Activated CD8-positive, alpha-beta memory T cell treated with anti-CD3 and anti-CD28 coated beads, Interleukin-2, amount 50 U/mL, for 1 hour (primary cell): ENCODE data around the gene PNLIPRP2.

Experiments
- DNase-seq: peaks from one replicate; pipeline ENCODE4 v3.0.0-alpha.2; 2020; ENCODE audit errors: extremely low read depth

The PNLIPRP2 gene

GRCh38 chr10:116654816-116655215, 34.1 kb downstream of the PNLIPRP2 start:
- DNase-seq: no peak

- DNase-seq: no peak
Observed at GRCh38 chr10:116655568-116655967, 34.8 kb downstream of the PNLIPRP2 start.

- DNase-seq: no peak
Observed at GRCh38 chr10:116656044-116656443, 35.3 kb downstream of the PNLIPRP2 start.

- no peak for DNase-seq
Observed at GRCh38 chr10:116657863-116658551, 37.3 kb downstream of the PNLIPRP2 start.

GRCh38 chr10:116659049-116659670, 38.4 kb downstream of the PNLIPRP2 start:
- no peak for DNase-seq

GRCh38 chr10:116660860-116661259, 40.1 kb downstream of the PNLIPRP2 start:
- DNase-seq: no peak

GRCh38 chr10:116663342-116663741, 42.6 kb downstream of the PNLIPRP2 start:
- no peak for DNase-seq

- no peak for DNase-seq
Observed at GRCh38 chr10:116664631-116665030, 43.9 kb downstream of the PNLIPRP2 start.

- no peak for DNase-seq
Observed at GRCh38 chr10:116665541-116666125, 44.9 kb downstream of the PNLIPRP2 start.

GRCh38 chr10:116667484-116667883, 46.7 kb downstream of the PNLIPRP2 start:
- no peak for DNase-seq

- DNase-seq: no peak
Observed at GRCh38 chr10:116668018-116668417, 47.3 kb downstream of the PNLIPRP2 start.

GRCh38 chr10:116668446-116668845, 47.7 kb downstream of the PNLIPRP2 start:
- DNase-seq: no peak

- DNase-seq: no peak
Observed at GRCh38 chr10:116669080-116669479, 48.3 kb downstream of the PNLIPRP2 start.

- no peak for DNase-seq
Observed at GRCh38 chr10:116669832-116670644, 49.3 kb downstream of the PNLIPRP2 start.

GRCh38 chr10:116670706-116671105, 50.0 kb downstream of the PNLIPRP2 start:
- no peak for DNase-seq

GRCh38 chr10:116671274-116671926, 50.6 kb downstream of the PNLIPRP2 start:
- no peak for DNase-seq

GRCh38 chr10:116672891-116673290, 52.1 kb downstream of the PNLIPRP2 start:
- DNase-seq: no peak

- no peak for DNase-seq
Observed at GRCh38 chr10:116673866-116674265, 53.1 kb downstream of the PNLIPRP2 start.

GRCh38 chr10:116674901-116675423, 54.2 kb downstream of the PNLIPRP2 start:
- no peak for DNase-seq

GRCh38 chr10:116676118-116676517, 55.4 kb downstream of the PNLIPRP2 start:
- DNase-seq: no peak

GRCh38 chr10:116676633-116677032, 55.9 kb downstream of the PNLIPRP2 start:
- no peak for DNase-seq

GRCh38 chr10:116679351-116679750, 58.6 kb downstream of the PNLIPRP2 start:
- no peak for DNase-seq
